Occipital lobe (tissue), 2 donors: Measurements from ENCODE around the gene AFF1. TPM values are rescaled to one million over a fixed set of nuclear protein-coding genes. Genes with fewer than 3 reads are reported as not detected.
"Not testable (repeated sequence)": the region's sequence is repeated elsewhere in the genome, so short reads cannot be mapped to it uniquely, and the experiment has no call there.

Source experiments
- DNase-seq: peaks from one replicate; lab custom pipeline; 2025; lab: John Stamatoyannopoulos, UW
- total RNA-seq: library from RNA; depleted of rRNA; stranded (reverse); fragments of >200 nt; gene quantifications from one replicate; pipeline ENCODE4 v1.2.3, GENCODE V29; 2014

The AFF1 gene
- total RNA-seq, 1 donor from 2014 or later = 5.8 TPM

DNA sequence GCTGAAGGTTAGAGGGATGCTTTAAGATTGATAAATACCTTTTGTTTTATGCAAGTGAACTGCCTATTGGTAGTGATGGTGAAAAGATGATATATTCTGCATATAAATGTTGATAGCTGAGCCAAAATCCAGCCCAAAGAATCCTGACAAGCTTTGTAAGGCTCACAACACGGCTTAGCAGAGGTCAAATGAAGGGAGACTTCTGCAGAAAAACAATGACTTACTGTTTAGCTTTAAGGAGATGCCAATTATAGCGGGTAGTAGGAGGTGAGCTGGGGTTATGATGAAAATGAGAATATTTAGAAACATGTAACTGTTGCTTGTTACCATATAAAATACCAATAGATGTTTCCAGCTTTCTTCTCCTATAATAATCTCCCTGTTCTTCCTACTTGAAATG is 97.1 kb downstream of the AFF1 start:
- DNase-seq = no peak

GRCh38 chr4:87032884-87033533 is 98.2 kb downstream of the AFF1 start:
- no peak for DNase-seq

DNA sequence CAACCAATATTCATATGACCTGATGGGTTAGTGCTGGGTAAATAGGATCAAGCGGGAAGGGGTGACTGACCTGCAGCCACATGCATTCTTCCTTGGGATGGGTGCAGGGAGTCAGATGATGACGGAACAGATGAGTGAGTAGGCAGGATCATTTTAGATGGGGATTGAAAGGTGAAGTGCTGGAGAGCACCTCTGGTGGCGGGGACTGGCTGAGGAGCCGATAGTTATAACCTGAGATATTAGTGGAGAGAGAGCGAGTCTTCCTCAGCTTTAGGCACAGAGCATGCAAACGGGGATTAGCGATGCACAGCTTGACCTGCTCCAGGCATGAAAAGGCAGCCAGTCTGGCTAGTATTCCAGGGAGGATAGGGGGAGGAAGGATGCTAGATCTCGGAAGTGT is 99.1 kb downstream of the AFF1 start:
- DNase-seq = no peak

GRCh38 chr4:87034527-87034926 is 99.7 kb downstream of the AFF1 start:
- no peak for DNase-seq

DNA sequence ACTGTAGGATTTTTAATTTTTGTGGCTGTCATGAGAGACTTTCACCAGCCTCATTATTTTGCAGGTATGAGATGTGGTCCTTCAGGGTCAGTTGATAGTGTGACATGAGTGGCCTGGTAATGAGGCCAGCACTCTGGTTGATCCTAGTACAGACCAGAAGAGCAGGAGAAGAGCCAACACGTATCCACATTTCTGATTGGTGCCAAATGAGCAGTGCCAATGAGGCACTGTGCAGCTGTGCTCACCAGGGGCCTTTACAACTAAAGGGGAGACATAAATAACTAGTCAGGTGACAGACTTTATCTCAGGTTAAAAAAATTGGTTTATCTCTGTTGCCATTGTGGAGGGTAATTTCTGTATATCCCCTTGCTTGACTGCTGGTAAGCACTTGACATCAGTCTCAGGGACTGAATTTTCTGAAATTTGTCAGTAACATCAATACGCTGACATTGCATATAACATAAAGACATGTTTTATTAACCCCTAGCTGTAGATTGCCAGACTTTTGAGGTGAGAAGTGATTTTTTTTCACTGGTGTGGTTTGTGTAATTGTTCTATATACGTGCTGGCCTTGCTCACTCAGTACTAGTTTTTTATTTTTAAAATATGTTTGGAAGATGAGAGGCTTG is 101.2 kb downstream of the AFF1 start:
- DNase-seq = no peak

GRCh38 chr4:87036713-87037112 is 101.9 kb downstream of the AFF1 start:
- no peak for DNase-seq

GRCh38 chr4:87037171-87037570 is 102.4 kb downstream of the AFF1 start:
- DNase-seq = not testable (repeated sequence)

DNA sequence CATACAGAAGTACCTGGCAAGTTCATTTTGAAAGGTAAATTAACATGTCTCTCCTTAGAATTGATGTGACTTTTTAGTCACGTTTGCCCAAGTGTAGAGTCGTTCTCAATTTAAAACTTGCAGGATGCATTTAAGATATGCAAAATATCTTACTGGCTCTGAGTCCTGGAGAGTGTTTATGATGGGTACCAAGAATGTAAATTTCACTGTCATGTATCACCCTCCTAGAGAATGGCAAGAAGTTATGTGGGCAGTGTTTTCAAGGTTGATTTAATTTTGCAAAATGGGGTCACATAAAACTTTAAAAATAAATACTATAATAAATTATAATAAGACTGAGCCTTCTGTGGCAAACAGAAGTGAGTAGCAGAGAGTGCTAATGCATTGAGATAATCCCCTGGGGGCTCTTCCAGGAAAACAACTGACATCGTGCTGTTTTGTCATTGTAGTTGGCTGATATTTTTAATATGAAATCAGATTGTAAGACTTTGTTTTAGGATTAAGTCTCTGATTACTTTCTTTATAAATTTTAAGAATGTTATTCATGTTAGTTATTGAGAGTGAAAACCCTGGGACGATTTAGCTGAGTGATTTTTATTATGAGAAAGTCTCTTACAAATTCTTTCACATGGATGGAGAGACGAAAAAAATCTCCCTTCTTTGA is 103.0 kb downstream of the AFF1 start:
- DNase-seq = no peak

DNA sequence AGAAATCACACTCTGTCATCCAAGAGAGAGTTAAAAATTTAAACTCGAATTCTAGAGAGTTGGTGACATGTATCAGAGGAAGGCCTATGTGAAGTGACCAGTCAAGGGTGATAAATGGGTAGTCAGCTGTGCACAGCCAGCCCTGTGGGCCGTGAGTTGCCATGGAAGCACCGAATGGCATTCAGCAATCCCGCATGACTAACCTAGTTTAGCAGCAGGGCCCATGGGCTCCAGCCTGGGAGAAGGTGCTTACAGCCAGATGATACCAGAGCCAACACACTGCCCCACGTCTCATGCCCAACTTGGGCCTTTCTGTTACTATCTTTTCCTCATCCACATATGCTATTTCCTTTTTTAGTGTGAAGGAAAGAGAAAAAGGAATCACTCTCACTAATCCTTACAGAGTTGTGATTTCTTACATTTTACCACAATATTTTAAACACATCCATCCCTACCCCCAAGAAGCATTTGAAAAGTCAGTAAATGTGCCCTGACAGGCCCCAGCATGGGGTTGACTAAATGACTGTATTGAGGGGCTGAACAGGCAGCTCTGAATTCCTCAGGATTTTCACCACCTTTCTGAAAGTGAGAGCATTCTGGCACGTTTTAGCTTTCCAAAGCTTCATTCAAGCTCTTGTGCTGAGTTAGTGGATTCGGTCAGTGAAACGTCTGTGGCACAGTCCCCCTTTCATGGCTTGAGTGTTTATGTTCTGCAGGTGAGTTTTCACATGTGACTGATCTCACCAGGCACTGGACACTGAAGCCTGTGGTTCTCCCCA is 104.2 kb downstream of the AFF1 start:
- DNase-seq = peak; percentile 67

DNA sequence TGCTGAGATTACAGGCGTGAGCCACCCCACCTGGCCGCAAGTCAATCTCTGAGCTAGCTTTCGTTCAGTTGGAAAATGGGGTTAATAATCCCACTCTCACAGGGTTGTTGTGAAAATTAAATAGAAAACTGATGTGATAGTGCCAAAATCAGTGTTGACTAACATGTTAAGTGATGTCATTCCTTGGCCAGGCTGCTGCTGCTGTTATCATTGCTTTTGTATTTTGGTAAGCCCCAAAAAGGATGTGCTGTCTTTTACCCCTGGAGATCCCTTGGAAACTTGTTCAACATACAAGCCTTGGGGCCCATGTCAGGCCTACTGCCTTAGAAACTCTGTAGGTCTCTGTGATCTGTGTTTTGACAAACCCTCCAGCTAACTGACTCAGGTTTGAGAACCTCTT is 106.3 kb downstream of the AFF1 start:
- DNase-seq = no peak

- no peak for DNase-seq
Observed at GRCh38 chr4:87042221-87042620, 107.4 kb downstream of the AFF1 start.

GRCh38 chr4:87042986-87043820 is 108.4 kb downstream of the AFF1 start:
- no peak for DNase-seq

GRCh38 chr4:87044511-87045233 is 109.9 kb downstream of the AFF1 start:
- DNase-seq = no peak

GRCh38 chr4:87045234-87045558 is 110.4 kb downstream of the AFF1 start:
- no peak for DNase-seq

- no peak for DNase-seq
Observed at GRCh38 chr4:87045659-87046058, 110.8 kb downstream of the AFF1 start.

DNA sequence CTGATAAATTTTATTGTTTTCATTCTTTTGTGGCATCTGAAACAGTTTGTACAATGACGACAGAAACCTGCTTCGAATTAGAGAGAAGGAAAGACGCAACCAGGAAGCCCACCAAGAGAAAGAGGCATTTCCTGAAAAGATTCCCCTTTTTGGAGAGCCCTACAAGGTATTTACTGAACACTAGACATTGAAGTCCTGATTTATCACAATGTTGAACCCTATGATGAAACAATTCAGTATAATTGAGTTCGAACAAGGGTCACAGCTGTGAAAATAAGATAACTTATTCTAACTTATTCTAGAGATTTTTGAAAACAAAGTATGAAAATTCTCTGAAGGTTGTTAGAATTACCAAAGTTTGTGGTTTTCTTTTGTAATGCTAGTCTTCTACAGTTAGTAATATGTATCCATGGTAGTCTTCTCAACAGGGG is 111.3 kb downstream of the AFF1 start:
- no peak for DNase-seq

DNA sequence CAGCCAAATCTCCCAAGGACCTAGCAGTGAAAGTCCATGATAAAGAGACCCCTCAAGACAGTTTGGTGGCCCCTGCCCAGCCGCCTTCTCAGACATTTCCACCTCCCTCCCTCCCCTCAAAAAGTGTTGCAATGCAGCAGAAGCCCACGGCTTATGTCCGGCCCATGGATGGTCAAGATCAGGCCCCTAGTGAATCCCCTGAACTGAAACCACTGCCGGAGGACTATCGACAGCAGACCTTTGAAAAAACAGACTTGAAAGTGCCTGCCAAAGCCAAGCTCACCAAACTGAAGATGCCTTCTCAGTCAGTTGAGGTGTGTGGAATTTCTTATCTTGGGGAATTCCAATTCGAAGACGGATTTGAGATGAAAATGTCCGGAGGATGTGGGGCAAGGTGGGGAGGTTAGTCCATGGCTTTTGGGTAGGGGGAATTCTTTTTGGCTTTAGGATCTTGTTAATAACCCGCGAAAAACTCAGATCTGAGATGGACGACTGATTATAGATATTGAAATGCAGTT is 112.5 kb downstream of the AFF1 start:
- no peak for DNase-seq

- no peak for DNase-seq
Observed at GRCh38 chr4:87049508-87049907, 114.7 kb downstream of the AFF1 start.

DNA sequence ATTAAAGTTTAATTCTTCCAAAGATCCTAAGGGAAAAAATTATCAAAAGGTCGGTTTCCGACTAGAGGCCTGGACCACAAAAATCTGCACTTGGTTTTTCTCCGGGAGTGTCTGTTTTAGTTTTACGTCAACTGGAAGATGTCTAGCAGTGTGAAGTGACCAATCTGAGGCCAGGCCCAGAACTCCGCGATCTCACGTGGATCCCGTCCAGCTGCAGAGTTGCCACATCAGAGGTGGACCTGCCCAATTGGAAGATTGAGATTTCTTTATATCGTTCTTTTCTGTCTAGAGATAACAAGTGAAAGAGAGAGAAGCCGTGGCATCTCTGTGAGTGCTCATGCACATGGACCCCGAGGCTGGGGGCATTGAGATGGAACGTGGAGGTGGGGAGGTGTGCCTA is 115.8 kb downstream of the AFF1 start:
- DNase-seq = no peak

DNA sequence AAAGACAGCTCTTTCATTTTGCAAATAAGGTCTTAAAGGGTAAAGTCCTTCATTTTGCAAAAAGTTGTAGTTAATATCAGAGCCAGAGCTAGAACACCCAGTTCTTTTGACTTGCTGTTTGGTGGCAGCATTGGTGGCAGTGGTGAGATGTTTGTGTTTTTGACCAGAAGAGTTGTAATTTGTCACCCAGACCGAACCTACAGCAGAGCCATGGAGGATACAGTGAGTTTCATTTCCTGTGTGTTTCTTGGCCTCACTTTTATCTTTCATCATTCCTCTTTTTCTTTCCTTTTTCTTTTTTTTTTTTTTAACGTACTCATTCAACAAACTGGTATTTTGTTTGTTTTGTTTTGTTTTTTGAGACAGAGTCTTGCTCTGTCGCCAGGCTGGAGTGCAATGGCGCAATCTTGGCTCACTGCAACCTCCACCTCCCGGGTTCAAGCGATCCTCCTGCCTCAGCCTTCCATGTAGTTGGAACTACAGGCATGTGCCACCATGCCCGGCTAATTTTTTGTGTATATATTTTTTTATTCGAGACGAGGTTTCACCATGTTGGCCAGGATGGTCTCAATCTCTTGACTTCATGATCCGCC is 116.4 kb downstream of the AFF1 start:
- no peak for DNase-seq
